Neutrophil (primary cell): ENCODE data around the gene ROBO2.

Source experiments
- H3K27ac ChIP-seq: fragments of 200-600 bp; sonication (generic); 2 replicates; pipeline ENCODE4 v1.5.1; 2016; ENCODE audit warnings: mild to moderate bottlenecking, moderate library complexity
- H3K27me3 ChIP-seq: fragments of 200-600 bp; sonication (generic); 2 replicates; pipeline ENCODE4 v1.6.0; 2016; ENCODE audit warnings: mild to moderate bottlenecking
- H3K36me3 ChIP-seq: fragments of 200-600 bp; sonication (generic); 2 replicates; pipeline ENCODE4 v1.5.1; 2017
- H3K4me1 ChIP-seq, 2 experiments: fragments of 200-600 bp in 1 of 2; sonication (generic) in 1 of 2; 1 replicate in 1 of 2; 2 replicates in 1 of 2; pipeline versions ENCODE4 v1.5.1 to v1.6.1; 2013 to 2016; ENCODE audit warnings: low read depth in 1 of 2, low read length in 1 of 2, mild to moderate bottlenecking in 1 of 2, moderate library complexity in 1 of 2; ENCODE audit not compliant: control insufficient read depth in 1 of 2, insufficient read depth in 1 of 2
- H3K4me3 ChIP-seq, 2 experiments: fragments of 200-600 bp in 1 of 2; sonication (generic) in 1 of 2; 1 replicate in 1 of 2; 2 replicates in 1 of 2; pipeline ENCODE4 v1.5.1; 2013 to 2016; ENCODE audit warnings: low read depth in 1 of 2, low read length in 1 of 2, mild to moderate bottlenecking in 1 of 2, moderate library complexity in 1 of 2
- H3K9me3 ChIP-seq: fragments of 200-600 bp; sonication (generic); 2 replicates; pipeline ENCODE4 v1.5.1; 2016
- TF ChIP-seq, protein P1 (sequence below): fragments of 200-600 bp; sonication (generic); IDR thresholded peaks from 2 replicates; pipeline ENCODE4 v1.5.1; 2016; ENCODE audit warnings: antibody characterized with exemption

The ROBO2 gene

DNA sequence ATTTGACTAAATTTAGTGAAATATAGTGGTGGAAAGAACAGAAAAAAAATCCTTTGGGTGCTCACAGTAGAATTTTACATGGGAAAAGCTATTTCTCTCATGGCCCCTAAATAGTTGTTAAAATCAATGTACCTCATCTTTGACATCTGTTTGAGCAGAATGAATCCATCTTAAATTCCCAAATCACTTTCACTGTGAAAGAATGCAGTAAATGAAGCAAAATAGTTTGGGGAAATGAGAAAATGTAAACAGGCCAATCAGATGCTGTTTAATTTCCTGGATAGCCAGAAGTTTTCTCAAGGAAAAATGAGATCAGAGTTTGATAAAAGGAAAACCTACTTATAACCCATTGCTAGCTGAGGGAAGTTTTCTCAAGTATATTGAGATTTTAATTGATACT is 406.9 kb downstream of the ROBO2 start:
- H3K36me3 ChIP-seq = no peaks in the 10 kb centered on the region
- TF ChIP-seq, protein P1, sequence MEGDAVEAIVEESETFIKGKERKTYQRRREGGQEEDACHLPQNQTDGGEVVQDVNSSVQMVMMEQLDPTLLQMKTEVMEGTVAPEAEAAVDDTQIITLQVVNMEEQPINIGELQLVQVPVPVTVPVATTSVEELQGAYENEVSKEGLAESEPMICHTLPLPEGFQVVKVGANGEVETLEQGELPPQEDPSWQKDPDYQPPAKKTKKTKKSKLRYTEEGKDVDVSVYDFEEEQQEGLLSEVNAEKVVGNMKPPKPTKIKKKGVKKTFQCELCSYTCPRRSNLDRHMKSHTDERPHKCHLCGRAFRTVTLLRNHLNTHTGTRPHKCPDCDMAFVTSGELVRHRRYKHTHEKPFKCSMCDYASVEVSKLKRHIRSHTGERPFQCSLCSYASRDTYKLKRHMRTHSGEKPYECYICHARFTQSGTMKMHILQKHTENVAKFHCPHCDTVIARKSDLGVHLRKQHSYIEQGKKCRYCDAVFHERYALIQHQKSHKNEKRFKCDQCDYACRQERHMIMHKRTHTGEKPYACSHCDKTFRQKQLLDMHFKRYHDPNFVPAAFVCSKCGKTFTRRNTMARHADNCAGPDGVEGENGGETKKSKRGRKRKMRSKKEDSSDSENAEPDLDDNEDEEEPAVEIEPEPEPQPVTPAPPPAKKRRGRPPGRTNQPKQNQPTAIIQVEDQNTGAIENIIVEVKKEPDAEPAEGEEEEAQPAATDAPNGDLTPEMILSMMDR = no peak
- H3K27me3 ChIP-seq = no peaks in the 10 kb centered on the region
- H3K27ac ChIP-seq = no peak overlapping the region
- no peaks in the 10 kb centered on the region for H3K9me3 ChIP-seq
- H3K4me3 ChIP-seq = no peak overlapping the region
- H3K4me1 ChIP-seq = no peaks in the 10 kb centered on the region

DNA sequence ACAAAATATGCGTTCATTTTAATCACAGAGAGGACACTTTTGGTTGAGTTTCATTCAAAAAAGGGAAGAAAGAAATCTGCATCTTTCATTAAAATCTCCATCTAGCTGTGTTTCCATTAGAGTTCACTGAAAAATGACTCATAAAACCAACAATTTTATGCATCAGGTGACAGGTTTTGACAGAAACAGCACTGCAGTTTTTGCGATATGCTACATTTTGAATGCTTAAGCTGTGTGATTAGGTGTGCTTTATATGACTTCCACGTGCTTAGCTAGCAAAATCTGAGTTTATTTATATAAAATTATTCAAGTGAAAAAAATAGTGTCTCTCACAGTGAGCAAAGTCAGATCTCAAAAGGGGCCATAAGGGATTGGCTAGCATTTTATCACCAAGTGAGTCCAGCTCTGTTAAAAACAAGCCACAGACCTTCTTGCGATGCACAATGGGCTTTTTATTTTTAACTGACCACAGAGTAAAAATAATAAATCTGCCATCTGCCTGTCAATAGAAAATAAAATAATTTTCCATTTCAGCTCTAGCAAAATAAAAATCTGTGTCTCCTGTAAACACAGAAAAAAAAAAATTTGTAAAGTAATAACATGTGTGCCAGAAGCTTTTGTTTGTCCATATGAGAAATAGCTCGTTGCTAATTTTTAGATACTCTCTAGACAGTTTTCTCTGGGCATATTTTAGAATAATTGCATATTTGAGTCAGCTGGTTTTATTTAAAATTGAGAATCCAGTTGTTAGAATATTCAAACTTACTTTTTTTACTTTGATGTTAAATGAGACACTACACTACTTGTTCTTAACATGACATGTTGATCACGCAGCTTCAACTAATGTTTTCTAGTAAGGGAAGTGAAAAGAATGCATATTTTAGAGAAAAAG is 409.8 kb downstream of the ROBO2 start:
- Histone ChIP-seq H3K36me3 (no peaks in the 10 kb centered on the region), H3K9me3 (no peaks in the 10 kb centered on the region), H3K4me1 (no peaks in the 10 kb centered on the region), H3K4me3 (no peak overlapping the region), H3K27ac (no peak overlapping the region), H3K27me3 (no peaks in the 10 kb centered on the region)
- TF ChIP-seq, protein P1 = no peak

DNA sequence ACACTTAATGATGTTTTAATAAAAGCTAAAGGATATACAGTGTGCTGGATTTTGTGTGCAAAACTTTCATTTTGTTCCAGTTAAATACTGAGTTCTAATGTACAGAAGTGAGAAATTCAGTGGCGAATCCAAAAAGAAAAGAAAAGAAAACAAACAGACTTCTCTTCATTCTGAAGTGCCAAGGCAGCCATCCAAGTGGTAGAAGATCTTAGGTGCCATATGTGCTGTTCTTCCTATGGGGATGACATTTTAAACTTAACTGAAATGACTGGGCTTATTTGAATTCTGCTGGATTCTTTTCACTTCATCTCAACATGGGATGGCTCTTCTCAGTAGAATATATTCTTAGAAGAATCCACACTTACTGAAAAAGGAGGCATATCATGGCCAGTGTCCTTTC is 416.5 kb downstream of the ROBO2 start:
- H3K27me3 ChIP-seq = no peaks in the 10 kb centered on the region
- no peaks in the 10 kb centered on the region for H3K36me3 ChIP-seq
- no peaks in the 10 kb centered on the region for H3K4me1 ChIP-seq
- no peak overlapping the region for H3K4me3 ChIP-seq
- TF ChIP-seq, protein P1 = no peak
- H3K9me3 ChIP-seq = no peaks in the 10 kb centered on the region
- no peak overlapping the region for H3K27ac ChIP-seq

DNA sequence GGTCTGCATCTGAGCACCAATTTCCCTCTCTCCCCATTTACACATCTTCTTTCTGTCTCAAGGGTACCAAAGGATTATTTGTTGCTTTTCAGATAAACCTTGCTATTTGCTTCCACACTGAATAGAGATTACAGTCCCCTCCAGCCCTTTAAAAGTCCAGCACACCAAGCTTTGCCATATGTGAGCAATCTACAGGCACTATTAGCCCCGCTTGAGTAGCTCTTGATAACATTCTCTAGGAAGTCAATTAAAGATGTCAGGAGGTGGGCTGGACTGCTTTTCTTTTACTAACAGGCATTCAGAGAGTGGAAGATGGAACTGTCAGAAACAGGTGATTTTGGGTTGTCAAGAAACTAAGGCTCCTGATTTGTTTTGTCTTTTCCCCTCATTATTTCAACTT is 417.0 kb downstream of the ROBO2 start:
- no peaks in the 10 kb centered on the region for H3K36me3 ChIP-seq
- TF ChIP-seq, protein P1 = no peak
- no peaks in the 10 kb centered on the region for H3K9me3 ChIP-seq
- no peaks in the 10 kb centered on the region for H3K27me3 ChIP-seq
- H3K4me1 ChIP-seq = no peaks in the 10 kb centered on the region
- no peak overlapping the region for H3K27ac ChIP-seq
- H3K4me3 ChIP-seq = no peak overlapping the region

DNA sequence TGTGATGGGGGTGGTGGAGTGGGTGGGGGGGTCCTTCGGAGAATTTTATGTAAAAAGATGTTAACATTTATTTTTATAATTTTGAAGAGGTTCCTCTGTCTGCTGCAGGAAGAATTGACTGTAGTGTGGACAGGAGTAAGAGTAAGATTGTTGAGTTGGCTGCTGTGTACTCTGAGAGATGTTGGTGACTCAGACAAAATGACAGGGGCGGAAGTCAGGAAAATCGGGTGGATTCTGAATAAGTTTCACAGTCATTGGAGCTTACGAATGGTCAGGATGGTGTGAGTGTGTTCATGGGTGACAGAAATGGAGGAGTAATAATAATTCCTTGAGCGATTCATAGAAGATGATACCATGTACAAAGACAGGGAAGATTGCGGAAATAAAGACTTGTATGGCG is 420.0 kb downstream of the ROBO2 start:
- H3K27ac ChIP-seq = no peak overlapping the region
- no peaks in the 10 kb centered on the region for H3K9me3 ChIP-seq
- no peaks in the 10 kb centered on the region for H3K4me1 ChIP-seq
- H3K36me3 ChIP-seq = no peaks in the 10 kb centered on the region
- H3K27me3 ChIP-seq = no peaks in the 10 kb centered on the region
- no peak overlapping the region for H3K4me3 ChIP-seq
- TF ChIP-seq, protein P1 = no peak
